Amniotic epithelial cell (primary cell): ENCODE results near the gene FSTL5.

ENCODE experiments used
- DNase-seq: peaks from one replicate; pipeline ENCODE4 v3.0.0-alpha.2; 2010; ENCODE audit warnings: low read depth

Gene FSTL5

GRCh38 chr4:161704040-161704439 lies 459.8 kb downstream of the FSTL5 start:
- no peak for DNase-seq

- no peak for DNase-seq
Observed at GRCh38 chr4:161702287-161702686, 461.5 kb downstream of the FSTL5 start.

- no peak for DNase-seq
Observed at GRCh38 chr4:161696944-161697343, 466.9 kb downstream of the FSTL5 start.

- DNase-seq, result no peak
Observed at GRCh38 chr4:161680146-161680545, 483.7 kb downstream of the FSTL5 start.

GRCh38 chr4:161664740-161665139 lies 499.1 kb downstream of the FSTL5 start:
- no peak for DNase-seq

- DNase-seq, result no peak
Observed at GRCh38 chr4:161663844-161664243, 500.0 kb downstream of the FSTL5 start.

GRCh38 chr4:161658676-161659075 lies 505.1 kb downstream of the FSTL5 start:
- DNase-seq, result no peak

- no peak for DNase-seq
Observed at GRCh38 chr4:161657616-161658015, 506.2 kb downstream of the FSTL5 start.

GRCh38 chr4:161656594-161656993 lies 507.2 kb downstream of the FSTL5 start:
- DNase-seq, result no peak

- peak; percentile 3 for DNase-seq
Observed at GRCh38 chr4:161655148-161655547, 508.7 kb downstream of the FSTL5 start.

GRCh38 chr4:161653697-161654096 lies 510.1 kb downstream of the FSTL5 start:
- DNase-seq, result no peak

GRCh38 chr4:161651586-161651985 lies 512.2 kb downstream of the FSTL5 start:
- no peak for DNase-seq

- DNase-seq, result no peak
Observed at GRCh38 chr4:161650812-161651211, 513.0 kb downstream of the FSTL5 start.

GRCh38 chr4:161647757-161648156 lies 516.0 kb downstream of the FSTL5 start:
- no peak for DNase-seq

- peak; percentile 10 for DNase-seq
Observed at GRCh38 chr4:161642708-161643107, 521.1 kb downstream of the FSTL5 start.

GRCh38 chr4:161629694-161630441 lies 533.9 kb downstream of the FSTL5 start:
- peak; percentile 71 for DNase-seq

- no peak for DNase-seq
Observed at GRCh38 chr4:161604516-161605300, 559.1 kb downstream of the FSTL5 start.

- DNase-seq, result no peak
Observed at GRCh38 chr4:161601011-161601410, 562.8 kb downstream of the FSTL5 start.

GRCh38 chr4:161595230-161595771 lies 568.5 kb downstream of the FSTL5 start:
- no peak for DNase-seq

- DNase-seq, result no peak
Observed at GRCh38 chr4:161585011-161585410, 578.8 kb downstream of the FSTL5 start.

- DNase-seq, result no peak
Observed at GRCh38 chr4:161583549-161583948, 580.3 kb downstream of the FSTL5 start.

GRCh38 chr4:161581262-161582230 lies 582.3 kb downstream of the FSTL5 start:
- peak; percentile 44 for DNase-seq
